ENCODE results near the gene ZNF705A.

GRCh38 chr12:8226355-8226754 is 69.5 kb downstream of the ZNF705A start:
- no peak for TF ChIP-seq CEBPB (IDR thresholded peaks at IDR 0.05; ENCODE audit: borderline replicate concordance in 1 of 2, low read depth in 2 of 2, low read length in 2 of 2)
- no peak for TF ChIP-seq EP300 (IDR thresholded peaks at IDR 0.05; ENCODE audit: borderline replicate concordance in 1 of 2, control insufficient read depth in 1 of 2, low read depth in 2 of 2, low read length in 2 of 2)
- TF ChIP-seq, protein P1, sequence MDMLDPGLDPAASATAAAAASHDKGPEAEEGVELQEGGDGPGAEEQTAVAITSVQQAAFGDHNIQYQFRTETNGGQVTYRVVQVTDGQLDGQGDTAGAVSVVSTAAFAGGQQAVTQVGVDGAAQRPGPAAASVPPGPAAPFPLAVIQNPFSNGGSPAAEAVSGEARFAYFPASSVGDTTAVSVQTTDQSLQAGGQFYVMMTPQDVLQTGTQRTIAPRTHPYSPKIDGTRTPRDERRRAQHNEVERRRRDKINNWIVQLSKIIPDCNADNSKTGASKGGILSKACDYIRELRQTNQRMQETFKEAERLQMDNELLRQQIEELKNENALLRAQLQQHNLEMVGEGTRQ (IDR thresholded peaks at IDR 0.05; ENCODE audit: borderline replicate concordance, low read depth, low read length) = no peak
- TF ChIP-seq EGR1 (IDR thresholded peaks at IDR 0.05; ENCODE audit: borderline replicate concordance in 1 of 2, low read depth in 2 of 2, low read length in 2 of 2) = no peak
- TF ChIP-seq ZNF274 (IDR thresholded peaks at IDR 0.05; ENCODE audit: insufficient read depth, insufficient read length) = no peak
- no peak for TF ChIP-seq PKNOX1 (IDR thresholded peaks at IDR 0.05)

All from GM12878 (cell line).